ENCODE results near the gene SLC10A7.

GRCh38 chr4:146458594-146458993 is 63.1 kb downstream of the SLC10A7 start:
- TF ChIP-seq CTCF (IDR thresholded peaks at IDR 0.05): no peak
- no peak for TF ChIP-seq POLR2A (IDR thresholded peaks at IDR 0.05)
